Calu3 (cell line): ENCODE data around the gene MGMT. TPM values are rescaled to one million over a fixed set of nuclear protein-coding genes. Genes with fewer than 3 reads are reported as not detected.

Experiments
- BruUV-seq: library from RNA; stranded (reverse); fragments of 400-500 nt; replicated peaks from 2 replicates; lab custom pipeline; 2021; lab: Mats Ljungman, UMichigan
- CTCF ChIA-PET: fragments of 300-600 bp; sonication (Branson Sonifier 250); formaldehyde crosslinking; loops from one replicate; lab custom pipeline; 2022; ENCODE audit warnings: antibody characterized with exemption; lab: Charles Lee
- DNase-seq: peaks from one replicate; pipeline ENCODE4 v3.0.0; 2022
- H3K27ac Mint-ChIP-seq: one replicate; pipeline ENCODE4 v1.8.0; 2022; ENCODE audit warnings: mixed read lengths; ENCODE audit not compliant: unreplicated experiment
- H3K27me3 Mint-ChIP-seq: one replicate; pipeline ENCODE4 v1.8.0; 2022; ENCODE audit warnings: mixed read lengths; ENCODE audit not compliant: unreplicated experiment
- H3K36me3 Mint-ChIP-seq: one replicate; pipeline ENCODE4 v1.8.0; 2022; ENCODE audit warnings: mild to moderate bottlenecking, moderate library complexity, mixed read lengths; ENCODE audit not compliant: insufficient read depth, unreplicated experiment
- H3K4me1 Mint-ChIP-seq: one replicate; pipeline ENCODE4 v1.8.0; 2022; ENCODE audit warnings: mild to moderate bottlenecking, low read depth, mixed read lengths; ENCODE audit not compliant: unreplicated experiment
- H3K4me3 Mint-ChIP-seq: one replicate; pipeline ENCODE4 v1.8.0; 2022; ENCODE audit warnings: mild to moderate bottlenecking, low read depth, moderate library complexity, mixed read lengths; ENCODE audit not compliant: unreplicated experiment
- H3K9me3 Mint-ChIP-seq: one replicate; pipeline ENCODE4 v1.8.0; 2022; ENCODE audit warnings: low read depth, mixed read lengths; ENCODE audit not compliant: unreplicated experiment
- intact Hi-C: fragments of 100-400 bp; cut with micrococcal nuclease; formaldehyde crosslinking; loops from one replicate; pipeline ENCODE4 v1.10.0; 2022; ENCODE audit not compliant: unreplicated experiment
- total RNA-seq: library from RNA; stranded (reverse); gene quantifications from 2 replicates; pipeline ENCODE4 v1.2.3, GENCODE V29; 2022
- TF ChIP-seq, protein P1 (sequence below): fragments of 200-600 bp; IDR thresholded peaks from one replicate; pipeline ENCODE4 v1.8.0; 2022; ENCODE audit warnings: antibody characterized with exemption; ENCODE audit not compliant: unreplicated experiment

The MGMT gene
- total RNA-seq, 1 experiment from 2014 or later, result 8.3 TPM

DNA sequence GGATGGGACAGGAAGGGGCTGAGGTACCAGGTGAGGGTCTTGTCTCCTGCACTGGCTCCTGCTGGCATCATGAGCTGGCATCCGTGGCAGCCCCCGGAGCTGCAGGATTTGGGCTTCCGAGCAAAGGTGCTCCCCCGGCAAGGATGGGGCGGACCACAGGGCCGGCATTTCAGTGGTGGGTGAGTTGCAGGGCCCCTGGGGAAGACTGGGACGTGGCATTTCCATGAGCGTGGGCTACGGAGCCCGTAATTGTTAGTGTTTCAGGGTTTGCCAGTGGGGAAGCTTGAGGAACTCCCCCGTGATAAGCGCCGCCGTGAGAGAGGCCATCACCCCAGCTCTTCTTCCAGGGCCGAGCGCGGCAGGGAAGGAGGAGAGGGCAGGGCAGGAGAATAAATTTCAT, 235.6 kb downstream of the MGMT start:
- TF ChIP-seq, protein P1, sequence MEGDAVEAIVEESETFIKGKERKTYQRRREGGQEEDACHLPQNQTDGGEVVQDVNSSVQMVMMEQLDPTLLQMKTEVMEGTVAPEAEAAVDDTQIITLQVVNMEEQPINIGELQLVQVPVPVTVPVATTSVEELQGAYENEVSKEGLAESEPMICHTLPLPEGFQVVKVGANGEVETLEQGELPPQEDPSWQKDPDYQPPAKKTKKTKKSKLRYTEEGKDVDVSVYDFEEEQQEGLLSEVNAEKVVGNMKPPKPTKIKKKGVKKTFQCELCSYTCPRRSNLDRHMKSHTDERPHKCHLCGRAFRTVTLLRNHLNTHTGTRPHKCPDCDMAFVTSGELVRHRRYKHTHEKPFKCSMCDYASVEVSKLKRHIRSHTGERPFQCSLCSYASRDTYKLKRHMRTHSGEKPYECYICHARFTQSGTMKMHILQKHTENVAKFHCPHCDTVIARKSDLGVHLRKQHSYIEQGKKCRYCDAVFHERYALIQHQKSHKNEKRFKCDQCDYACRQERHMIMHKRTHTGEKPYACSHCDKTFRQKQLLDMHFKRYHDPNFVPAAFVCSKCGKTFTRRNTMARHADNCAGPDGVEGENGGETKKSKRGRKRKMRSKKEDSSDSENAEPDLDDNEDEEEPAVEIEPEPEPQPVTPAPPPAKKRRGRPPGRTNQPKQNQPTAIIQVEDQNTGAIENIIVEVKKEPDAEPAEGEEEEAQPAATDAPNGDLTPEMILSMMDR, result no peak
- CTCF ChIA-PET, result no interaction called here
- Mint-ChIP-seq H3K36me3 (peaks cover 4% of the 10 kb centered on the region), H3K9me3 (peaks cover 2% of the 10 kb centered on the region), H3K27me3 (no peaks in the 10 kb centered on the region), H3K4me3 (no peak overlapping the region), H3K4me1 (no peaks in the 10 kb centered on the region), H3K27ac (no peak overlapping the region)
- intact Hi-C loops, result no loop called here
- BruUV-seq, result no TSS peak
- DNase-seq, result no peak

DNA sequence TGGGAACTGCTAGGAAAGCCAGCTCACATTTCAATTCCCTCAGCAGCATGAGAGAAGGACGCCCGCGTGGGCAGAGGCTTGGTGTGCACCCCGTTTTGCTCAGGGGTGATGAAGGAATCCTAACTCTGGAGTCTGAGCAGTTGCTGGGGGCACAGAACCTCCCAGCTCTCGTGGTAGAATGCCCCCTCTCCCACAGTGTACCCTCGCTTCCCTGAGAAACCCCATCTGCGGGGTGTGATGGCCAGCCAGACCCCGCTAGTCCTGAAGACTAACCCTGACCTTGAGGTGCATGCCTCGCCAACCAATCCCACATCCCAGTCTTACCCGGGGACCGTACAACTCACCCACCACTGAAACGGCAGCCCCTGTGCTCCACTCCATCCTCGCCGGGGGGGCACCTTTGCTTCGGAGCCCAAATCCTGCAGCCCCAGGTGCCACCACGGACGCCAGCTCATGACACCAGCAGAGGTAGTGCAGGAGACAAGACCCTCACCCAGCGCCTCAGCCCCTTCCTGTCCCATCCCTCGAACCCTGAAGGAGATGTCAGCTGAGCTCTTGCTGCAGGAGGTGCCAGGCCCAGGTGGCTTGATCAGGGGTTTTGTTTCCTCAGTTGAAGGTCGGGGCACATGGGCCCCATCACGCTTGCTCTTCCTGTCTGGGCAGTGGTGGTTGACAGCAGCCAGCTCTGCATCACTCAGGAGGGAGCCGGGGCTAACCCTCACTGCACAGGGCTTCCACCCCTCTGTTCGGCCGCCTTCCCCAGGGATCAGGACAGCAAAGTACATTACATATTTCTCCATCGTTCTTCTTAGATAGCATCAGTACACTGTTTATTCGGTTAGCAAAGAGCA, 236.5 kb downstream of the MGMT start:
- no peak overlapping the region for H3K4me3 Mint-ChIP-seq
- CTCF ChIA-PET, result no interaction called here
- TF ChIP-seq, protein P1, result no peak

DNA sequence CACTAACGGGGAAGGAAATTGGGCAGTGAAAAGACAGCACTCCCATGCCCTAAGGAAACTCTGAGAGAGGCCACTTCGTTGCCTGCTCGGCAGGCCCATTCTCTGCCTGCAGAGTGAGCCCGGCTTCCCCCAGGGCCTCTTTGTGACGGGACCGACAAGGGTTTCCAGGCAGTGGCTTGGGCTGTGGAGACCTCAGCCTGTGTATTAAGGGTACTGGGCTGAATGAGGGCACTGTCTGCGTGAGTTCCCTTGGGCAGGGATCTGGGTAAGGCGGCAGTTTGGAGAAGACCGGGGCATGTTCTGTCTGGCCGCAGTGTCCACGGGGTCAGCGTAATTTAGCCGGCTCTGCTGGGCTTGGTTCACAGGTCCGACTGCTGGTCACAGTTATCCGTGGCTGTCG, 237.2 kb downstream of the MGMT start:
- TF ChIP-seq, protein P1, result no peak
- no peak overlapping the region for H3K27ac Mint-ChIP-seq

More for the DNA sequence above, 236.5 kb downstream of the MGMT start:
- no peak for DNase-seq
- intact Hi-C loops, result no loop called here
- Mint-ChIP-seq H3K27ac (no peak overlapping the region), H3K36me3 (peaks cover 4% of the 10 kb centered on the region), H3K9me3 (peaks cover 2% of the 10 kb centered on the region), H3K27me3 (no peaks in the 10 kb centered on the region), H3K4me1 (no peaks in the 10 kb centered on the region)
- BruUV-seq, result no TSS peak

DNA sequence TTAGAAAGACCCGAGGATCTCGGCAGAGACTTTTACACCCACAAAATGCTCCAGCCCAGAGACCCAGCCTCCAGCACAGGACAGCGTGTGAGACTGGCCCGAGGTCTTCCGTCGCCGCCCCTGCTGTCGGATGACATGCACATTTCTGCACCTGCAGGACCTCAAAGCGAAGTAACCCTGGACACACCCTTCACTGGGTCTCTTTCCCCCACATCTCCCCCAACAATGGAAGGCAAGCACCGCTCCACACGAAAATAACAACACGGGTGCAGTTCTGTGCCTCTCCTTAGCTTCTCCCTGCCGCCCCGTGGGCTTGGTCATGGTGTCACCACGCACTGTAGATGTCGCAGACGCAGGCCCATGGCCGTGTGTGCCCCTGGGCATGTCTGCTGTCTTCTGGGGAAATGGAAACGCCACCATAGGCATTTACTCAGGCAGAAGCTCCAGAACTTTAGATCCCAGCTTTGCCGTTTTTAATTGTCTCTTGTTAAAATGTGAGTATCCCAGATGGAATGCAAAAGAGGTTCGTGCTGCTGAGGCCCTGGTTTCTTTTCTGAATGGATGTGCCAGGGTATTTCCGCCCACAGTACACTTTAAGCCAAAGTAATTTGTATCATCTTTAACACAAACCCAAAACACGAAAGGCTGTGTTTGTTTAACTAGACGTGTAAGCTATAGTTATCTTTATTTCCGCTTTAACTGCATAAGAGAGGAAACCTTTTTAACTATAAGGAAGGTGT, 237.9 kb downstream of the MGMT start:
- Mint-ChIP-seq H3K36me3 (peaks cover 4% of the 10 kb centered on the region), H3K9me3 (peaks cover 2% of the 10 kb centered on the region), H3K27ac (no peak overlapping the region), H3K27me3 (no peaks in the 10 kb centered on the region), H3K4me3 (no peak overlapping the region), H3K4me1 (no peaks in the 10 kb centered on the region)
- CTCF ChIA-PET, result no interaction called here
- TF ChIP-seq, protein P1, result no peak
- DNase-seq, result no peak
- no TSS peak for BruUV-seq
- intact Hi-C loops, result no loop called here

More for the DNA sequence above, 237.2 kb downstream of the MGMT start:
- intact Hi-C loops, result no loop called here
- no TSS peak for BruUV-seq
- Mint-ChIP-seq H3K9me3 (peaks cover 2% of the 10 kb centered on the region), H3K36me3 (peaks cover 4% of the 10 kb centered on the region), H3K4me1 (no peaks in the 10 kb centered on the region), H3K4me3 (no peak overlapping the region), H3K27me3 (no peaks in the 10 kb centered on the region)
- CTCF ChIA-PET, result no interaction called here
- no peak for DNase-seq
